ENCODE measurements around the gene LOXL3. TPM values are rescaled to one million over a fixed set of nuclear protein-coding genes. Genes with fewer than 3 reads are reported as not detected.

LOXL3 gene
- total and polyA plus RNA-seq, 2 of the 8 experiments (the other 6 are each of a cell fraction or from before 2014, with no cell fraction given), result 22.4 to 27.2 TPM

- Histone ChIP-seq H3K79me1 (ENCODE audit: low read depth, low read length) (no peaks in the 10 kb centered on the region), H3K14ac (ENCODE audit: insufficient read length) (no peak overlapping the region), H3K4me2 (ENCODE audit: insufficient read depth in 1 of 2, low read depth in 2 of 2, low read length in 2 of 2) (peak overlapping the region; percentile 78 to 97), H4K5ac (ENCODE audit: insufficient read length, low read depth, low read length) (no peak overlapping the region), H4K8ac (ENCODE audit: extremely low read depth, insufficient read depth, low read length) (peak overlapping the region; percentile 75), H4K20me1 (replicated peaks in 1 of 2; ENCODE audit: control insufficient read depth in 1 of 2, insufficient read depth in 2 of 2, low read length in 2 of 2) (peaks cover 0 to 16% of the 10 kb centered on the region in 2 experiments), H3K23ac (ENCODE audit: insufficient read length) (no peak overlapping the region), H3K18ac (ENCODE audit: extremely low read depth, low read length) (peak overlapping the region; percentile 96), H3K4ac (replicated peaks; ENCODE audit: insufficient read length, low read depth, low read length) (no peak overlapping the region), H3K9ac (replicated peaks in 1 of 4; ENCODE audit: extremely low read depth in 1 of 4, low read depth in 3 of 4, low read length in 3 of 4) (peak overlapping the region in 1 of 4 experiments; percentile 25; a peak in 3 of 7 replicates), H2BK20ac (ENCODE audit: low read length) (no peak overlapping the region; the same call in 1 of the 2 replicates), H2BK15ac (ENCODE audit: low read length) (peak overlapping the region; percentile 72; the same call in 1 of the 2 replicates), H4K91ac (replicated peaks; ENCODE audit: insufficient read length, low read length) (no peak overlapping the region), H3K36me3 (ENCODE audit: control insufficient read depth in 2 of 4, insufficient read depth in 4 of 4, low read length in 3 of 4) (peaks cover 0 to 1% (median 0%) of the 10 kb centered on the region in 4 experiments; a peak in 2 of 8 replicates), H2BK120ac (replicated peaks; ENCODE audit: low read depth, low read length) (no peak overlapping the region), H3K4me1 (replicated peaks in 1 of 4; ENCODE audit: control insufficient read depth in 3 of 4, insufficient read depth in 4 of 4, low read length in 3 of 4) (peaks cover 7 to 47% (median 26%) of the 10 kb centered on the region in 4 experiments), H3K23me2 (ENCODE audit: low read depth, low read length) (peaks cover 24% of the 10 kb centered on the region; the same call in 1 of the 2 replicates), H3K27me3 (replicated peaks in 1 of 4; ENCODE audit: control insufficient read depth in 3 of 4, extremely low read depth in 1 of 4, insufficient read depth in 3 of 4, low read length in 3 of 4) (peaks cover 68 to 81% (median 79%) of the 10 kb centered on the region in 4 experiments), H2AK5ac (ENCODE audit: low read depth, low read length) (no peak overlapping the region), H2BK5ac (ENCODE audit: low read depth, low read length) (peak overlapping the region; percentile 26; the same call in 1 of the 2 replicates), H3K79me2 (ENCODE audit: control insufficient read depth in 1 of 2, insufficient read depth in 2 of 2, low read length in 2 of 2) (no peaks in the 10 kb centered on the region), H2AFZ (ENCODE audit: low read length) (peak overlapping the region; percentile 57; the same call in 1 of the 2 replicates), H3K9me3 (ENCODE audit: insufficient read depth in 2 of 2, low read depth in 1 of 2, low read length in 1 of 2) (no peaks in the 10 kb centered on the region), H2BK12ac (ENCODE audit: low read depth, low read length) (peak overlapping the region; percentile 95; the same call in 1 of the 2 replicates), H3K27ac (ENCODE audit: low read depth, low read length) (no peak overlapping the region), H3K4me3 (ENCODE audit: extremely low read depth in 1 of 4, insufficient read depth in 2 of 4, low read depth in 3 of 4, low read length in 4 of 4) (peak overlapping the region; percentile 20 to 57 (median 46)), H3K56ac (replicated peaks; ENCODE audit: insufficient read length, low read depth, low read length) (no peak overlapping the region)
- DNase-seq (ENCODE audit: low read depth in 1 of 2, low spot score in 2 of 2), result peak in 1 of 2 experiments; percentile 79
- WGBS, 2 experiments (ENCODE audit: extremely low coverage in 1 of 2, insufficient coverage in 1 of 2, insufficient read length in 1 of 2, insufficient replicate concordance in 2 of 2, low coverage in 1 of 2, low lambda C conversion rate in 2 of 2, missing lambda C conversion rate in 1 of 2), result 4% methylated on average over 51 of the region's 61 CpGs; no CpG with 5 or more reads in 1 of the 2 experiments
- no peak for FAIRE-seq
- ChIA-PET POLR2A (ENCODE audit: partially characterized antibody) (interaction anchor here (0.6 to 9.4 kb wide), 16 partner anchors 9 to 496 kb away, joined by 3 to 73 read pairs (median 5); partner anchors contain the start of genes AUP1, CCDC142, DQX1 and HTRA2), CTCF (ENCODE audit: partially characterized antibody) (interaction anchor here (0.9 to 5.1 kb wide), 5 partner anchors 13 to 89 kb away, joined by 3 to 24 read pairs (median 8); partner anchors contain the start of genes CCDC142 and TTC31)
- TF ChIP-seq RNF2 (IDR thresholded peaks at IDR 0.05; ENCODE audit: borderline replicate concordance, low read depth, low read length, missing control alignments, poor library complexity, severe bottlenecking) (peak; percentile 63), SAP30 (IDR thresholded peaks at IDR 0.05; ENCODE audit: insufficient read depth, insufficient replicate concordance, low read length) (no peak), CHD2 (IDR thresholded peaks at IDR 0.05; ENCODE audit: low read length) (no peak), CREB1 (IDR thresholded peaks at IDR 0.05) (peak; percentile 62; the same call in 1 of the 2 replicates), NANOG (IDR thresholded peaks at IDR 0.05; ENCODE audit: insufficient read depth, low read depth, low read length, poor library complexity, severe bottlenecking) (no peak), SIN3A (conservative IDR thresholded peaks at IDR 0.05 in 1 of 2, IDR thresholded peaks at IDR 0.05 in 1 of 2; ENCODE audit: low read depth in 1 of 2, low read length in 2 of 2) (peak in 1 of 2 experiments; percentile 27; a peak in 1 of 4 replicates), BACH1 (IDR thresholded peaks at IDR 0.05; ENCODE audit: low read length) (0 out of 2 replicates have a peak, but pooled peaks have one; percentile 34), SP4 (IDR thresholded peaks at IDR 0.05; ENCODE audit: low read length) (no peak), SUZ12 (IDR thresholded peaks at IDR 0.05; ENCODE audit: low read length) (peak; percentile 77)
These were observed 55.8 kb downstream of the LOXL3 start for GRCh38 chr2:74497777-74498499.
